GM19099 (cell line): ENCODE results near the gene CFAP58.

Experiments
- POLR2A ChIP-seq: IDR thresholded peaks from 3 replicates; pipeline ENCODE4 v1.6.1; 2011; ENCODE audit warnings: low read depth; ENCODE audit not compliant: insufficient read length; ENCODE audit errors: extremely low read depth

The CFAP58 gene, protein sequence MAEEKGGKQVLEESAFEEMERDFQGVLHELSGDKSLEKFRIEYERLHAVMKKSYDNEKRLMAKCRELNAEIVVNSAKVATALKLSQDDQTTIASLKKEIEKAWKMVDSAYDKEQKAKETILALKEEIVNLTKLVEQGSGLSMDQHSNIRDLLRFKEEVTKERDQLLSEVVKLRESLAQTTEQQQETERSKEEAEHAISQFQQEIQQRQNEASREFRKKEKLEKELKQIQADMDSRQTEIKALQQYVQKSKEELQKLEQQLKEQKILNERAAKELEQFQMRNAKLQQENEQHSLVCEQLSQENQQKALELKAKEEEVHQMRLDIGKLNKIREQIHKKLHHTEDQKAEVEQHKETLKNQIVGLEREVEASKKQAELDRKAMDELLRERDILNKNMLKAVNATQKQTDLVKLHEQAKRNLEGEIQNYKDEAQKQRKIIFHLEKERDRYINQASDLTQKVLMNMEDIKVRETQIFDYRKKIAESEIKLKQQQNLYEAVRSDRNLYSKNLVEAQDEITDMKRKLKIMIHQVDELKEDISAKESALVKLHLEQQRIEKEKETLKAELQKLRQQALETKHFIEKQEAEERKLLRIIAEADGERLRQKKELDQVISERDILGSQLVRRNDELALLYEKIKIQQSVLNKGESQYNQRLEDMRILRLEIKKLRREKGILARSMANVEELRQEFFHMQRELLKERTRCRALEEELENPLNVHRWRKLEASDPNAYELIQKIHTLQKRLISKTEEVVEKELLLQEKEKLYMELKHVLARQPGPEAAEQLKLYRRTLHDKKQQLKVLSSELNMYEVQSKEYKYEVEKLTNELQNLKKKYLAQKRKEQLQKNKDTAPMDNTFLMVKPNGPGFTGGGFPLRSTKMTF

DNA sequence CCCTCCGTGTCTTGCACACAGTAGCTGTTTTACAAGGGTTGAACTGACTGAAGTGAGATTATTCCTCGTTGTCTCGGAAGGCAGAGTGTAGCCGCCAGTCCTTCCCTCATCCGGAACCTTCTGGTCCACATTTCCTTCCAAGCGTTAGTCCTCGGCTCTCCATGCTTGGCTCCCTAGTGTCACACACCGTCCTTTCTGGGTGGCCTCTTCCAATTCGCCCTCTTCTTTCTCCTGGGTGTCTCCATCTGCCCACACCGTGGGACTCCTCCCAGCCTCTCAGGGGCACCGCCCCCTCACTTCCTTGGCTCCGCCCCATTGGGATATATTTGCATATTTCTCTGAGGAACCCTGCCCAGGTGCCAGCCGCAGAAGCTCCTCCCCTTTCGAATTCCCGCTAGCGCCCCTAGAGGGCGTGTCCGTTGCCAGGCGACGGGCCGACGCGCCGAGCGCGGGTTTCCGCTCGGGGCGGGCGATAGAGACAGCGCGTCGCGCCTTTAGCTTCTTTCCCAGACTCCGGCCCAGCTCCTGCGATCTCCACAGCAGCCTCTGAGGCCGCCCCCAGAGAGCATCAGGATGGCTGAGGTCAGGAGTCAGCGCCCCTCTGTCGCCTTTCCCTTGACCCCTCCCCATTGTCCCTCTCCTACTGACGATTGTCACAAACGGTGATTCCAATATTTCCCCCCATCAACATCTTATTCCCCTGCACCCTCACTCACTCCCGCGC is at the start of gene CFAP58:
Gene CFAP58, plus strand, starts transcription at position 509 of the 724 bp plus-strand sequence. Its CDS starts 65 bp downstream, at position 574.
- TF ChIP-seq POLR2A = no peak

DNA sequence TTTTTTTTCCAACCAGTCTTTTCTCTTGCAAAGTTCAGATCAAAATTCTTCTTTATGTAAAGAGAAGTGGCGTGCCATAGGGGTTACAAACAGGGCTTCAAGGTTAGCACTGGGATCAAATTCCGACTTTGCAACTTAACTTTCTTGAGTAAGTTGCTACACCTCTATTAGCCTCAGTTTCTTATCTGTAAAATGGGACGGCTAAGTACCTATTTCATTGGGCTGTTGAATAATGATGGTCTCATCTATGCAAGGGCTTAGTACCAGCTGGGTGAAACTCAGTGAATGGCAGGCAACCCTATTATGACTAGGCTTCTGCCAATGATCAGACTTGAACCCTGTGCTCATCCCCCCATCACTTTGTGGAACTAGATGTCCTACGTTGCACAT is 49.3 kb upstream of the CFAP58 start:
- no peak for TF ChIP-seq POLR2A

DNA sequence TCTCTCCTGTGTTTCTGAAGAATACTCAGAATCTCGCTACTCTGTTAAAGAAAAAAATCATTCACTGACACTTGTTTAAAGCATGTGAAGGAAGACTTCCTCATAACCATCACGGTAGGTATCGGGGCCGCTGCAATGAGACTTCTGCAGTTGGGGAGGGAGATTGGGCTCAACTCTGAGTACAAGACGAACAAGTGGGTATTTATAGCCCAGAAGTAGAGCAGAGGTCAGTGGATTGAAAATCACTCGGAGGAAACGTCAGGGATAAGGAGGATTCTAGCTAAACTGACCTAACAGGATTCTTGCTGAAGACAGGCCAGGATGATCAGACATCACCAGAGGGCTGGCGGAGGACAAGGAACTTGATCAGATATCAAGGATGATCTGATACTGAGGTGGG is 48.7 kb upstream of the CFAP58 start:
- no peak for TF ChIP-seq POLR2A

DNA sequence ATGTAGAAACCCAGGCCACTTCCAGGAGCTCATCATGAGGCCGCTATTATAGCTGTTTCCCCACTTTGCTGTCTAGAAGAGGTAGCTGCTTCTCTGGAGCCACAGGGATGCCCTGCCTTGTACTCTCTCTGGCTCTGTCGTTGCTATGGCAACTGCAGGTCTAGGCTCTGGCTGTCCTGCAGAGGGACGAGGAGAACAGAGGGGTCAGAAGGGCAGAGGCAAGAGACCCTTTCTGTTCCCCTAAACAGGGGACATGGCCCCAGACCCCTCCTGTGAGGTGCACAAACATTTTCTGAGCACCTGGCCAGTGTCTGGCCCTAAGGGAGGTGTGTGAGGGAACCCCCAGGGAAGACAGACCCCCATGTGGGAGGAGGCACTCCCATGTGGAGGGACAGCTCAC is 46.7 kb upstream of the CFAP58 start:
- TF ChIP-seq POLR2A = no peak

DNA sequence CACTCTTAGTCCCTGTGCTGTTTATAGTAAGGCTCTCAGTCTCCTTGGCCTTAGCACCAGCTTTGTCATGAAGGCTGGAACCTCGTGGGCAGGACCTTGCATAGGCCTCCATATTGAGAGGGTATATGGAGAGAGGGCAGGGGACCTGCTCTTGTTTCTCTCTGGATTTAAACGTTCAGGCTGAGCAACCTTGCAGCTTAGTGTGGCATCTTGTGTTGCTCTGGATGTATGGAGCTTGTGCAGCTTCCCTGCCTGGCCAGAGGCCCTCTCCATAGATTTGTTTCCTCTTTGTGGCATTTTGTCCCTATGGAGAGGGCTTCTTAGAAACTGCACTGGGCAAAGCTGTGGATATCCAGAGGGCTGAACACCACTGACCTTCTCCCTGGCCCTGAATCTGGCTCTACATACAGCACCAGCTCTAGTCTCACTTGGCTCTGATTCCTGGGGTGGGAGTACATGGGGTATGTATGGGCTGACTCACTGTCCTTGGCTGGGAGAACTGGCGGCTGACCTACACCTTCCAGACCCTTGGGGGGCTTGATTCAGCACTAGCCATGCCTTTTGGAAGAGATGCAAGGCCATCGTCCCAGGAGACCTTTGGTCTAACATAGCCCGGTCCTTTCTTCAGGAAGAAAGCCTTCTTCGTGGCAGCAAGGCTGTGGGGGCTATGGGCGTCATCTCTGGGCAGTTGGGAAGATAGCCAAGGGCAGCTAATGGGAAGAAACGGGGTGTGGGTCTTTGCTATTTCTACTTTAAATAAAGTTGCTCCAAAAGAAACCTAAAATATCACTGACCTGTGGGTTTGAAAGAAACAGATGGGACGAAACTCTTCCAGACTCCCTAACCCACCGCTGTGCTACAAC is 45.8 kb upstream of the CFAP58 start:
- TF ChIP-seq POLR2A = no peak

DNA sequence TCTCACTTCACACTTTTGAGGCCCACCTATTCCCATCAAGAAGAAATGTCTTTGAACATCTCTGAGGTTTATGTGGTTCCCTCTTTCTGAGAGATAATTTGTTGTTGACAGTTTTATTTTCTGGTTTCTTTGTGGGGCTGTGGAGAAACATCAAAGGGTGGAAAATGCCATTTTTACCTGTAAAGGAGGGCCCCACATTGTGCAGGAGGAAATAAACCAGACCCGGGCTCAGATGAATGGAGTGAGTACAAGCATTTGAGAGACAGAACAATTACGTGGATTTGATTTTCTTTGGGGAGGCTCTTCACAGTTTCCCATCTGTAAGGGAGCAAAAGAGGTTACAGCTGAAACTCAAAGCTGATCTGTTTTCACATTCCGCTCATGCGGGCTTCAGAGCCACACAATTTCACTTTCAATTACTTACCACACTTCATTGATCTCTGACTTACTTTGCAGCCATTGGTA is 45.2 kb upstream of the CFAP58 start:
- no peak for TF ChIP-seq POLR2A

DNA sequence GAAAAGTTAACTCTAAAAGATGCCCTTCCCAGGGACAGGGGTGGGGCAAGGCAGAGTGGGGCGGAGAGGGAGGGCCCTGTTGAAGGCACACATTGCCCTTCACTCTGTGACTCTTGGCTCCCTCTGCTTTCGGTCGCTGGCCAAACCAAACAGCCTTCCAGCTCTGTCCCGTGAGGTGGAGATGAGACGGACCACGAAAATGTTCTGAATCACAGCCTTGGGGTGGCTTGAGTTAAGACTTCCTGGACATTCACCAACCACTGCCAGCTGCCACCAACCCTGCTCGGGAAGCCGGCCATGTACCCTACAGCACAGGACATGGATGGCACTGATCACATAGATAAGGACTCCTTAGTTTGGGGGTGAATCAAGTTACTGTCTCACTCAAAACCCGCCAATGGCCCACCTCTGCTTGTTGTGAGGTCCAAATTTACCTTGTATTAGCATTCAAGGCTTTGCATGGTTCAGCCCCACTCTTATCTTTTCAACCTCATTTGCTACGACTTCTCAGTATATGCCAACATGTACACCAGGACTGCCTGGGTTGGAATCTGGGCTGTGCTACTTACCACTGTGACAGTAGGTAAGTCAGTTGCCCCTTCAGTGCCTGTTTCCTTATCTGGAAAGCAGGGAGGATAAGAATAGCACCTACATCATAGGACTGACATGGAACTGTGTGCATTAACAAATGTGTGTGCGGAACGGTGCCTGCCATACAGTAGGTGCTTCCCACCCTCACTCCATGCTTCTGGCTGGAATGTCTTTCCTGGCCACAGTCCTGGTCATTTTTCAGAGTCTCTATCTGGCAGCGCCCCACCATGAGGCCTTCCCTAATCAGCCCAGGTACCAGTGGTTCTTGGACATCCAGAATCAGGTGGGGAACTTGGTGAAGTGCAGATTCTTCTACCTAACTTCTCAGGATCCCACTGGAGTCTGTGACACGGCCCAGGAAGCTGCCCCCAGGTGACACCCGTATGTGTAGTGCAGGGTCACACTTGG is 43.4 kb upstream of the CFAP58 start:
- TF ChIP-seq POLR2A = no peak

DNA sequence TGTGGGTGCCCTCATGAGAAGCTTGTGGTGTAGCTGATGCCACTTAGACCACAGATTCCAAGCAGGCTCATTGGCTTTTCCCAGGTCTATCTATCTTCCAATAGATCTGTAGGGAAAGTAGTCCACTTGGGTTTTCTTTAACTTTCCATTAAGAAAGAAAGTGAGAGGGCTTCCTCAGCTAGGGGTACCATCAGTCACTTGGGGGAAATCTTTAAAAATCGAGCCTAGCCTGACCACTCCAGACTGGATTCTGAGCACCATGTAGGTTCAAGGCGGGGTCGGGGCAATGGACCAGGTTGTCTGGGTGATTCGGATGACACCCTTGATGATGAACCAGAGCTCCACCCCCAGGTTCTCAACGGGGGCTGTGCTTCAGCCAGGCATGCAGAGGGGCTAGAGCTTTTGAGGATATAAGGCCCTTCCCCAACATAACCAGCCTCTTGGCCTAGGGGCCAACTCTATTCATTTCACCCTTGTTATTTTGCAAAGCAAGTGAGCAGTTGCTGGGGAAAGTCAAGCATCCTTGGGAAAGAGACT is 42.4 kb upstream of the CFAP58 start:
- TF ChIP-seq POLR2A = no peak

DNA sequence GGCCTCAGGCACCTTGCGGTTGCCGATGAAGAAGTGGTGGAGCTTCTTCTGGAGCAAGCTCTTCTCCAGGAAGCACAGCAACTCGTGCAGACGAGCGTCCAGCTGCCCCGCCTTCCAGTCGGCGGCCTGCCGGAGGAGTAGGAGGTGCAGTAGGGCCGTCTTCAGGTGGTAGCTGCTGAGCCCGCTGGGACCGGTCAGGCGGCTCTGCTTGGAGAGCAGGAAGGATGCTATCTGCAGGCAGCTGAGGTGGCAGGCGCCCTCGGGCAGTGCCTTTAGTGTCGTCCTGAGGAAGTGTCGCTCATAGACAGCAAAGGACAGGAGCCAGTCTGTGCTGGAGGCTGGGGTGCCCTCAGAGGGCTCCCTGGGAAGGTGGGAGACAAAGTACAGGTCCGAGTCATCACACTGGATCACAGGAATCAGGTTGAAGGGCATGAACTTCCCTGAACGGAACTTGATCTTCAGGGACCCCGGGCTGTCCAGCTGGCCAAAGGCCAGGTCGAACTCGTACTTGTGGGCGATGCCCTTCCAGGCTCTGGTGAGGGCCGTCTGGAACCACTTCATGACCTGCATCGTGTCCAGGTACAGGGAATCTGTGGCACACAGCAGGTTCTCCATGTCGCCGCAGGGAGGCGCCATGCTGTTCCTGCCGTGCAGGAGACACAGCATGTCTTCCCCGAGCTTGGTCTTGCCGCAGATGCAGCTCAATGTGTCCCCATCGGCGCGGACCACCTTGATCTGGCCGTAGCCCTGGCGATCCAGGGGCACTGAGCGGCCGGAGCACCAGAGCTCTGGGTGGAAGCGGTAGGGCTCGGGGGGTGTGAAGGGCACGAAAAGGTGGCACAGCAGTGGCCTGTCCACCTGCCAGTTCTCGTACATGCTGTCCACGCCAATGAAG is 38.8 kb upstream of the CFAP58 start:
- TF ChIP-seq POLR2A = no peak

DNA sequence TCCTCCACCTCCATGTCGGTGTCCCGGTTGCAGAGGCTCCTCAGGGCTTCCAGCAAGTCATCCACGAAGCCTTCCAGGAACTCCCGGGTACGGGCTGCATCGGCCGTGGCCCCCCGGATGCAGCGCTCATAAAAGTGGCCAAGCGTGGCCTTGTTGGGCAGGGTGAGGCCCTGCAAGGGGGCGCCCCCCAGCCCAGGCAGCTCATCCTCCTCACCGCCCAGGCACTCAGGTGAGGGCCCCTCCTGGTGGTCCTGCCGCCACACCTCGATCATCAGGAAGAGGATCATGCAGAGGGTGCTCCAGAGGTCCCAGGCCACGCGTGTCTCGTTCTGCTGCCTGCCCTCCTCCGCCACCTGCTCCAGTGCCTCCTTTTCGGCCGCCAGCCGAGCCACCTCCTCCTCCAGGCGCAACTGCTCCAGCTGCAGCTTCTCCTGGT is 38.1 kb upstream of the CFAP58 start:
- no peak for TF ChIP-seq POLR2A

DNA sequence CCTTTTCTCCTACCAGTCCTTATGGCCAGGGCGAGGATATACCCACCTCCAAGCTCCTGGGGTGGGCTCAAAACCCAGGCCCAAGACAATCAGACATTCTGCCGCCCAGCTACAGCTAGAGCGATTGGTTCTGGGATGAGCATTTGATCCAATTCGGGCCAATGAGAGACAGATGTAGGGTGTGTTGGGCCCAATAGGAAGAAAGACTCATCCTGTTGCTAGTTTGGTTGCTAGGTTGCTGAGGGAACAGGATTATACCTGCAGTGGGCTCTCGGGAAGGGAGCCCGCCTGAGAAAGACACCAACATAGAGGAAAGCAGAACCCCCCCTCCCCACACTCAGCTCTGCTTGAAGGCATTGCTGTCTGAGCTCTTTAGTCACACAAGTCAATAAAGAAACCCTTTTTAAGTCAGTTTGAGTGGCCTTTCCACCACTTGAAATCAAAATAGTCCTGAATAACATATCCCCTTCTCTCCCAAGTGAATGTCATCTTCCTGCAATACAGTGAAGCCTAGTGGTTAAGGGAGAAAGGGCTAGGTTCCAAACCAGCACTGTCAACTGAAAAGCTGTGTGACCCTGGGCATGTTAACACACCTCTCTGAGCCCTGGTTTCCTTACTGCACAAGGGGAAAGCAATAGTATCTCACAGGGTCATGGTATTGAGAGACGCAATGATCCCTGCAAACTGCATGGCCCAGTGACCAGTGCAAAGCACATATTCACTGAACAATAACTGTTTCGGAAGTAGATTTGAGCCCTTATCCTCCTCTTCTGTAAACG is 37.1 kb upstream of the CFAP58 start:
- no peak for TF ChIP-seq POLR2A
